ENCODE measurements around the gene KLRC1.
"Not testable (repeated sequence)": the region's sequence is repeated elsewhere in the genome, so short reads cannot be mapped to it uniquely, and the experiment has no call there.

Gene KLRC1

GRCh38 chr12:10420334-10420733 lies 32.8 kb downstream of the KLRC1 start, which contains the start of gene KLRC3:
TSS of gene KLRC3 (minus strand) at chr12:10420595. CDS start at chr12:10420550, 45 bp downstream.
- H3K9ac ChIP-seq (ENCODE audit: low read length); H3K4me1 ChIP-seq (ENCODE audit: control insufficient read depth, low read depth, low read length); H3K27me3 ChIP-seq (ENCODE audit: control insufficient read depth, insufficient read depth, low read length); H3K27ac ChIP-seq (ENCODE audit: low read length); H3K36me3 ChIP-seq (ENCODE audit: control insufficient read depth, low read depth, low read length); H3K9me3 ChIP-seq (ENCODE audit: control insufficient read depth, low read depth, low read length); H3K4me3 ChIP-seq (ENCODE audit: low read length): not testable (repeated sequence)

GRCh38 chr12:10409392-10409791 lies 43.8 kb downstream of the KLRC1 start, which contains the start of gene KLRC4:
TSS of gene KLRC4 (minus strand) at chr12:10409757. CDS start at chr12:10409575, 182 bp downstream.
- Histone ChIP-seq H3K36me3 (ENCODE audit: control insufficient read depth, low read depth, low read length) (no peaks in the 10 kb centered on the region), H3K4me3 (ENCODE audit: low read length) (no peak within 1 kb of the TSS), H3K27ac (ENCODE audit: low read length) (no peak within 1 kb of the TSS)

GRCh38 chr12:10408842-10409241 lies 44.3 kb downstream of the KLRC1 start:
- no peak overlapping the region for H3K27ac ChIP-seq (ENCODE audit: low read length)
- H3K9ac ChIP-seq (ENCODE audit: low read length): no peak overlapping the region
- H3K27me3 ChIP-seq (ENCODE audit: control insufficient read depth, insufficient read depth, low read length): no peaks in the 10 kb centered on the region
- no peak overlapping the region for H3K4me3 ChIP-seq (ENCODE audit: low read length)
- peaks cover 6% of the 10 kb centered on the region for H3K4me1 ChIP-seq (ENCODE audit: control insufficient read depth, low read depth, low read length)
- no peaks in the 10 kb centered on the region for H3K9me3 ChIP-seq (ENCODE audit: control insufficient read depth, low read depth, low read length)
- no peaks in the 10 kb centered on the region for H3K36me3 ChIP-seq (ENCODE audit: control insufficient read depth, low read depth, low read length)

More at GRCh38 chr12:10409392-10409791, 43.8 kb downstream of the KLRC1 start, which contains the start of gene KLRC4:
- no peaks in the 10 kb centered on the region for H3K27me3 ChIP-seq (ENCODE audit: control insufficient read depth, insufficient read depth, low read length)
- no peak within 1 kb of the TSS for H3K9ac ChIP-seq (ENCODE audit: low read length)
- H3K4me1 ChIP-seq (ENCODE audit: control insufficient read depth, low read depth, low read length): peaks cover 6% of the 10 kb centered on the region
- H3K9me3 ChIP-seq (ENCODE audit: control insufficient read depth, low read depth, low read length): no peaks in the 10 kb centered on the region

- peaks cover 6% of the 10 kb centered on the region for H3K4me1 ChIP-seq (ENCODE audit: control insufficient read depth, low read depth, low read length)
- no peaks in the 10 kb centered on the region for H3K27me3 ChIP-seq (ENCODE audit: control insufficient read depth, insufficient read depth, low read length)
- no peak overlapping the region for H3K4me3 ChIP-seq (ENCODE audit: low read length)
- no peak overlapping the region for H3K9ac ChIP-seq (ENCODE audit: low read length)
- H3K27ac ChIP-seq (ENCODE audit: low read length): no peak overlapping the region
- H3K9me3 ChIP-seq (ENCODE audit: control insufficient read depth, low read depth, low read length): no peaks in the 10 kb centered on the region
- H3K36me3 ChIP-seq (ENCODE audit: control insufficient read depth, low read depth, low read length): no peaks in the 10 kb centered on the region
These were observed 46.5 kb downstream of the KLRC1 start for GRCh38 chr12:10406725-10407124.

- no peak overlapping the region for H3K9ac ChIP-seq (ENCODE audit: low read length)
- H3K36me3 ChIP-seq (ENCODE audit: control insufficient read depth, low read depth, low read length): no peaks in the 10 kb centered on the region
- H3K4me1 ChIP-seq (ENCODE audit: control insufficient read depth, low read depth, low read length): no peaks in the 10 kb centered on the region
- no peak overlapping the region for H3K4me3 ChIP-seq (ENCODE audit: low read length)
- no peaks in the 10 kb centered on the region for H3K9me3 ChIP-seq (ENCODE audit: control insufficient read depth, low read depth, low read length)
- H3K27ac ChIP-seq (ENCODE audit: low read length): no peak overlapping the region
- H3K27me3 ChIP-seq (ENCODE audit: control insufficient read depth, insufficient read depth, low read length): no peaks in the 10 kb centered on the region
These were observed 47.9 kb downstream of the KLRC1 start for GRCh38 chr12:10405294-10405693.

- H3K4me1 ChIP-seq (ENCODE audit: control insufficient read depth, low read depth, low read length): no peaks in the 10 kb centered on the region
- no peaks in the 10 kb centered on the region for H3K9me3 ChIP-seq (ENCODE audit: control insufficient read depth, low read depth, low read length)
- no peaks in the 10 kb centered on the region for H3K36me3 ChIP-seq (ENCODE audit: control insufficient read depth, low read depth, low read length)
These were observed 48.4 kb downstream of the KLRC1 start for GRCh38 chr12:10404798-10405197.

GRCh38 chr12:10400829-10401228 lies 52.3 kb downstream of the KLRC1 start:
- Histone ChIP-seq H3K9ac (ENCODE audit: low read length) (no peak overlapping the region), H3K4me3 (ENCODE audit: low read length) (no peak overlapping the region), H3K36me3 (ENCODE audit: control insufficient read depth, low read depth, low read length) (no peaks in the 10 kb centered on the region), H3K9me3 (ENCODE audit: control insufficient read depth, low read depth, low read length) (no peaks in the 10 kb centered on the region), H3K4me1 (ENCODE audit: control insufficient read depth, low read depth, low read length) (no peaks in the 10 kb centered on the region), H3K27me3 (ENCODE audit: control insufficient read depth, insufficient read depth, low read length) (no peaks in the 10 kb centered on the region), H3K27ac (ENCODE audit: low read length) (no peak overlapping the region)

More at GRCh38 chr12:10404798-10405197, 48.4 kb downstream of the KLRC1 start:
- no peak overlapping the region for H3K27ac ChIP-seq (ENCODE audit: low read length)
- no peak overlapping the region for H3K9ac ChIP-seq (ENCODE audit: low read length)
- H3K27me3 ChIP-seq (ENCODE audit: control insufficient read depth, insufficient read depth, low read length): no peaks in the 10 kb centered on the region
- no peak overlapping the region for H3K4me3 ChIP-seq (ENCODE audit: low read length)

- Histone ChIP-seq H3K27ac (ENCODE audit: low read length) (no peak overlapping the region), H3K4me3 (ENCODE audit: low read length) (no peak overlapping the region), H3K27me3 (ENCODE audit: control insufficient read depth, insufficient read depth, low read length) (no peaks in the 10 kb centered on the region), H3K36me3 (ENCODE audit: control insufficient read depth, low read depth, low read length) (no peaks in the 10 kb centered on the region), H3K9ac (ENCODE audit: low read length) (no peak overlapping the region), H3K4me1 (ENCODE audit: control insufficient read depth, low read depth, low read length) (peaks cover 4% of the 10 kb centered on the region), H3K9me3 (ENCODE audit: control insufficient read depth, low read depth, low read length) (no peaks in the 10 kb centered on the region)
These were observed 55.0 kb downstream of the KLRC1 start for GRCh38 chr12:10398168-10398567.

GRCh38 chr12:10397296-10397695 lies 55.9 kb downstream of the KLRC1 start:
- Histone ChIP-seq H3K9ac (ENCODE audit: low read length) (no peak overlapping the region), H3K27ac (ENCODE audit: low read length) (no peak overlapping the region), H3K27me3 (ENCODE audit: control insufficient read depth, insufficient read depth, low read length) (no peaks in the 10 kb centered on the region), H3K4me3 (ENCODE audit: low read length) (no peak overlapping the region), H3K4me1 (ENCODE audit: control insufficient read depth, low read depth, low read length) (peaks cover 4% of the 10 kb centered on the region), H3K9me3 (ENCODE audit: control insufficient read depth, low read depth, low read length) (no peaks in the 10 kb centered on the region), H3K36me3 (ENCODE audit: control insufficient read depth, low read depth, low read length) (no peaks in the 10 kb centered on the region)

- not testable (repeated sequence) for H3K27me3 ChIP-seq (ENCODE audit: control insufficient read depth, insufficient read depth, low read length); H3K27ac ChIP-seq (ENCODE audit: low read length); H3K36me3 ChIP-seq (ENCODE audit: control insufficient read depth, low read depth, low read length); H3K4me1 ChIP-seq (ENCODE audit: control insufficient read depth, low read depth, low read length); H3K9me3 ChIP-seq (ENCODE audit: control insufficient read depth, low read depth, low read length); H3K4me3 ChIP-seq (ENCODE audit: low read length); H3K9ac ChIP-seq (ENCODE audit: low read length)
These were observed 57.0 kb downstream of the KLRC1 start for GRCh38 chr12:10396176-10396575.

All from iPS-18a (cell line).